ENCODE results near the gene OR6V1. TPM values are rescaled to one million over a fixed set of nuclear protein-coding genes. Genes with fewer than 3 reads are reported as not detected.
"Not testable (repeated sequence)": the region's sequence is repeated elsewhere in the genome, so short reads cannot be mapped to it uniquely, and the experiment has no call there.

Gene OR6V1
- total and polyA plus RNA-seq, 12 donors = not detected

DNA sequence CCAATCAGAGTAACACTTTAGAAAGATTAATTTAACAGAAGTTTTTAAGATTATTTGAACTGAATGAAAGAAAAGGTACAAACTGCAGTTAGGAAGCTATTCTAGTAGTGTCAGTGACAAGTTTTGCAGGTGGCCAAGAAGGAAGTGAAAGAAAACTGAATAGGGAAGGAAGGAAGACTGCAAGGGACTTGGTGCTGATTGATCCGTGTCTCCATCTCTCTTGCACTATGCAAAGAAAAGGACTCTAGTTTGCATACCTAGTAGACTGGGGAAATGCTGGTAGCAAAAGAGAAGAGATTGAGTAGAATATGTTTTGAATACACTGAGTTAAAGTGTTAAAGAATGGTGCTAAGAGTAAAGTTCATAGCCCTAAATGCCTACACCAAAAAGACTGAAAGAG lies 33.0 kb downstream of the OR6V1 start:
- Histone ChIP-seq H3K36me3 (replicated peaks in 1 of 2) (no peaks in the 10 kb centered on the region), H3K27ac (no peak overlapping the region), H3K4me3 (no peak overlapping the region), H3K4me1 (replicated peaks in 1 of 2) (no peaks in the 10 kb centered on the region), H3K9me3 (replicated peaks in 1 of 3) (no peaks in the 10 kb centered on the region), H3K27me3 (no peaks in the 10 kb centered on the region)
- intact Hi-C loops (cut with DNase I) = loop anchor here in 1 of 2 donors (10.0 kb wide), 1 partner anchor 60 kb away; the partner anchor contains the start of gene OR9A2
- TF ChIP-seq, protein P1, sequence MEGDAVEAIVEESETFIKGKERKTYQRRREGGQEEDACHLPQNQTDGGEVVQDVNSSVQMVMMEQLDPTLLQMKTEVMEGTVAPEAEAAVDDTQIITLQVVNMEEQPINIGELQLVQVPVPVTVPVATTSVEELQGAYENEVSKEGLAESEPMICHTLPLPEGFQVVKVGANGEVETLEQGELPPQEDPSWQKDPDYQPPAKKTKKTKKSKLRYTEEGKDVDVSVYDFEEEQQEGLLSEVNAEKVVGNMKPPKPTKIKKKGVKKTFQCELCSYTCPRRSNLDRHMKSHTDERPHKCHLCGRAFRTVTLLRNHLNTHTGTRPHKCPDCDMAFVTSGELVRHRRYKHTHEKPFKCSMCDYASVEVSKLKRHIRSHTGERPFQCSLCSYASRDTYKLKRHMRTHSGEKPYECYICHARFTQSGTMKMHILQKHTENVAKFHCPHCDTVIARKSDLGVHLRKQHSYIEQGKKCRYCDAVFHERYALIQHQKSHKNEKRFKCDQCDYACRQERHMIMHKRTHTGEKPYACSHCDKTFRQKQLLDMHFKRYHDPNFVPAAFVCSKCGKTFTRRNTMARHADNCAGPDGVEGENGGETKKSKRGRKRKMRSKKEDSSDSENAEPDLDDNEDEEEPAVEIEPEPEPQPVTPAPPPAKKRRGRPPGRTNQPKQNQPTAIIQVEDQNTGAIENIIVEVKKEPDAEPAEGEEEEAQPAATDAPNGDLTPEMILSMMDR (IDR thresholded peaks at IDR 0.05) = no peak
- no peak for TF ChIP-seq POLR2A (IDR thresholded peaks at IDR 0.05)
- 46 to 59% (median 55%) methylated on average over 1 of the region's 1 CpG for WGBS, 4 donors
- DNase-seq = no peak

DNA sequence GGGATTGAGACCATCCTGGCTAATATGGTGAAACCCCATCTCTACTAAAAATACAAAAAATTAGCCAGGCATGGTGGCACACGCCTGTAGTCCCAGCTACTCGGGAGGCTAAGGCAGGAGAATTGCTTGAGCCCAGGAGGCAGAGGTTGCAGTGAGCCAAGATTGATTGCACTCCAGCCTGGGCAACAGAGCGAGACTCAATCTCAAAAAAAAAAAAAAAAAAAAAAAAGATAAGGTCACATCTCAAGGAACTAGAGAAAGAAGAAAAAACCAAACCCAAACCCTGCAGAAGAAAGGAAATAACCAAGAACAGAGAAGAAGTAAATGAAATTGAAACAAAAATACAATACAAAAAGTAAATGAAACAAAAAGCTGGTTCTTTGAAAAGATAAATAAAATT lies 33.5 kb downstream of the OR6V1 start:
- not testable (repeated sequence) for H3K27ac ChIP-seq, H3K4me3 ChIP-seq
- intact Hi-C loops (cut with DNase I) = loop anchor here in 1 of 2 donors (10.0 kb wide), 1 partner anchor 61 kb away; the partner anchor contains the start of gene OR9A2

DNA sequence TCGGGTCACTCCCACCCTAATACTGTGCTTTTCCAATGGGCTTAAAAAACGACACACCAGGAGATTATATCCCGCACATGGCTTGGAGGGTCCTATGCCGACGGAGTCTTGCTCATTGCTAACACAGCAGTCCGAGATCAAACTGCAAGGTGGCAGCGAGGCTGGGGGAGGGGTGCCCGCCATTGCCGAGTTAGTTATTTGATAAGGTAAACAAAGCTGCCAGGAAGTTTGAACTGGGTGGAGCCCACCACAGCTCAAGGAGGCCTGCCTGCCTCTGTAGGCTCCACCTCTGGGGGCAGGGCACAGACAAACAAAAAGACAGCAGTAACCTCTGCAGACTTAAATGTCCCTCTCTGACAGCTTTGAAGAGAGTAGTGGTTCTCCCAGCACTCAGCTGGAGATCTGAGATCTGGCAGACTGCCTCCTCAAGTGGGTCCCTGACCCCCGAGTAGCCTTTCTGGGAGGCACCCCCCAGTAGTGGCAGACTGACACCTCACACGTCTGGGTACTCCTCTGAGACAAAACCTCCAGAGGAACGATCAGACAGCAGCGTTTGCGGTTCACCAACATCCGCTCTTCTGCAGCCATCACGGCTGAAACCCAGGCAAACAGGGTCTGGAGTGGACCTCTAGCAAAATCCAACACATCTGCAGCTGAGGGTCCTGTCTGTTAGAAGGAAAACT lies 36.5 kb downstream of the OR6V1 start:
- intact Hi-C loops (cut with DNase I) = loop anchor here in 1 of 2 donors (10.0 kb wide), 1 partner anchor 64 kb away; the partner anchor contains the start of gene OR9A2
- H3K4me1 ChIP-seq (replicated peaks in 1 of 2) = not testable (repeated sequence)

More for the DNA sequence above, 33.5 kb downstream of the OR6V1 start:
- H3K27me3 ChIP-seq; DNase-seq; H3K4me1 ChIP-seq (replicated peaks in 1 of 2); H3K9me3 ChIP-seq (replicated peaks in 1 of 3); H3K36me3 ChIP-seq (replicated peaks in 1 of 2): not testable (repeated sequence)
- 74 to 81% (median 78%) methylated on average over 3 of the region's 3 CpGs for WGBS, 4 donors

DNA sequence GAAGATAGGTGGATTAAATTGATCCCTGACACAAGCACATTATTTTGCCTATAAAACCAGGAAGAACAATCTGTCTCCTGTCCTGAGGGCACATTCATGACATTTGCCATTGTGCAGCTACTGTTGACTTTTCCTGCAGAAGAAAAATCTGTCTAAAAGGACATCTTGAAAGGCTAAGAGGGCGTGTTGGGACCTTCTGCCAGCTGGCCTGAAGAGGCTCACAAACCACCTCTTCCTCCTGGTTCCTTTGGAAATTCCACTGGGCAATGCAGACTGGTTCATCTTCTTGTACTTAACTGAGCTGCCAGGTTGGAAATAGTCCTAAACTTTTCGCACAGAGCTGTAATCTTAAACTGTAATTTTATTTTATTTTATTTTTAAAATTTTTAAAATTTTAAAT lies 44.0 kb downstream of the OR6V1 start:
- Histone ChIP-seq H3K36me3 (replicated peaks in 1 of 2) (no peaks in the 10 kb centered on the region), H3K27me3 (no peaks in the 10 kb centered on the region), H3K9me3 (replicated peaks in 1 of 3) (peaks cover 0 to 11% (median 0%) of the 10 kb centered on the region in 3 donors), H3K27ac (no peak overlapping the region), H3K4me1 (replicated peaks in 1 of 2) (no peaks in the 10 kb centered on the region), H3K4me3 (no peak overlapping the region)
- no peak for DNase-seq
- TF ChIP-seq, protein P1 (IDR thresholded peaks at IDR 0.05) = no peak
- no peak for TF ChIP-seq POLR2A (IDR thresholded peaks at IDR 0.05)
- WGBS, 4 donors = 67 to 80% (median 67%) methylated on average over 2 of the region's 2 CpGs
- intact Hi-C loops (cut with DNase I) = no loop called here

More for the DNA sequence above, 36.5 kb downstream of the OR6V1 start:
- not testable (repeated sequence) for H3K27me3 ChIP-seq; DNase-seq; H3K36me3 ChIP-seq (replicated peaks in 1 of 2); H3K9me3 ChIP-seq (replicated peaks in 1 of 3); H3K27ac ChIP-seq; H3K4me3 ChIP-seq
- 80 to 90% (median 87%) methylated on average over 15 to 16 of the region's 16 CpGs for WGBS, 4 donors

DNA sequence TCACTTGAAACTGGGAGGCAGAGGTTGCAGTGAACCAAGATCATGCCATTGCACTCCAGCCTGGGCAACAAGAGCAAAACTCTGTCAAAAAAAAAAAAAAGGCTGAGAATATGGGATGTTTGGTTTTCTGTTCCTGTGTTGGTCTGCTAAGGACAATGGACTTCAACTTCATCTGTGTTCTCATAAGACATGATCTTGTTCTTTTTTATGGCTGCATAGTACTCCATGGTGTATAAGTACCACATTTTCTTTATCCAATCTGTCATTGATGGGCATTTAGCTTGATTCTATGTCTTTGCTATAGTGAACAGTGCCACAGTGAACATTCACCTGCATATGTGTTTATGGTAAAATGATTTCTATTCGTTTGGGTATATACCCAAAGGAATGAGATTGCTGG lies 47.4 kb downstream of the OR6V1 start:
- DNase-seq; H3K4me3 ChIP-seq; H3K4me1 ChIP-seq (replicated peaks in 1 of 2); H3K27me3 ChIP-seq; H3K36me3 ChIP-seq (replicated peaks in 1 of 2); H3K27ac ChIP-seq; intact Hi-C loops (cut with DNase I): not testable (repeated sequence)
- peaks cover 0 to 11% (median 0%) of the 10 kb centered on the region in 3 donors for H3K9me3 ChIP-seq (replicated peaks in 1 of 3)
- WGBS, 4 donors = 69 to 94% (median 80%) methylated on average over 1 of the region's 1 CpG

Other genes with a start within 250 kb of the OR6V1 start
- 10 to 100 TPM in 2 of 9 donors, 1 to 10 TPM in 6, under 1 TPM in 1; 0.78 to 14.4 (median 3.6) TPM for gene EPHB6, start 197.3 kb upstream of the OR6V1 start, total RNA-seq
- gene EPHB6, start 197.3 kb upstream of the OR6V1 start, polyA plus RNA-seq = 10 to 100 TPM in 1 of 3 donors, 1 to 10 TPM in 2; 1.1 to 17.2 (median 9.1) TPM
- under 1 TPM in 2 of 9 donors, not detected in 7; under 0.01 to 0.10 TPM for gene TRPV6, start 166.6 kb upstream of the OR6V1 start, total RNA-seq
- under 1 TPM in 2 of 3 donors, not detected in 1; 0.03 to 0.08 TPM for gene TRPV6, start 166.6 kb upstream of the OR6V1 start, polyA plus RNA-seq
- gene TRPV5, start 118.6 kb upstream of the OR6V1 start, total RNA-seq = not detected
- not detected for gene TRPV5, start 118.6 kb upstream of the OR6V1 start, polyA plus RNA-seq
- gene LLCFC1, start 112.9 kb upstream of the OR6V1 start, total RNA-seq = not detected
- not detected for gene LLCFC1, start 112.9 kb upstream of the OR6V1 start, polyA plus RNA-seq
- 1 to 10 TPM in 1 of 9 donors, under 1 TPM in 3, not detected in 5; 0.45 to 1.2 (median 0.74) TPM for gene KEL, start 90.0 kb upstream of the OR6V1 start, total RNA-seq
- gene KEL, start 90.0 kb upstream of the OR6V1 start, polyA plus RNA-seq = under 1 TPM; 0.15 to 0.56 (median 0.37) TPM
- under 1 TPM in 1 of 9 donors, not detected in 8; 0.78 TPM for gene OR9A2, start 25.2 kb upstream of the OR6V1 start, total RNA-seq
- not detected for gene OR9A2, start 25.2 kb upstream of the OR6V1 start, polyA plus RNA-seq
- gene PIP, start 79.7 kb downstream of the OR6V1 start, total RNA-seq = not detected
- not detected for gene PIP, start 79.7 kb downstream of the OR6V1 start, polyA plus RNA-seq
- gene TAS2R39, start 131.1 kb downstream of the OR6V1 start, total RNA-seq = not detected
- gene TAS2R39, start 131.1 kb downstream of the OR6V1 start, polyA plus RNA-seq = not detected
- not detected for gene TAS2R40, start 169.7 kb downstream of the OR6V1 start, total RNA-seq
- not detected for gene TAS2R40, start 169.7 kb downstream of the OR6V1 start, polyA plus RNA-seq
- gene GSTK1, start 211.1 kb downstream of the OR6V1 start, total RNA-seq = 100 to 1,000 TPM; 155 to 333 (median 210) TPM
- gene GSTK1, start 211.1 kb downstream of the OR6V1 start, polyA plus RNA-seq = 100 to 1,000 TPM; 173 to 240 (median 229) TPM
- gene TMEM139, start 232.6 kb downstream of the OR6V1 start, total RNA-seq = 1 to 10 TPM in 7 of 9 donors, under 1 TPM in 2; 0.54 to 4.8 (median 2.4) TPM
- gene TMEM139, start 232.6 kb downstream of the OR6V1 start, polyA plus RNA-seq = 1 to 10 TPM; 1.9 to 7.5 (median 3.9) TPM
- gene CASP2, start 236.0 kb downstream of the OR6V1 start, total RNA-seq = 10 to 100 TPM in 7 of 9 donors, 1 to 10 TPM in 2; 8.9 to 25.4 (median 13.4) TPM
- 10 to 100 TPM in 1 of 3 donors, 1 to 10 TPM in 2; 4.6 to 16.1 (median 5.3) TPM for gene CASP2, start 236.0 kb downstream of the OR6V1 start, polyA plus RNA-seq

Data from adrenal gland (tissue), 12 donors.